M059J (cell line): ENCODE data around the gene PLCB1. TPM values are rescaled to one million over a fixed set of nuclear protein-coding genes. Genes with fewer than 3 reads are reported as not detected.

Experiments used
- total RNA-seq: library from RNA; depleted of rRNA; stranded (reverse); fragments of >200 nt; shearing (Covaris generic); gene quantifications from 2 replicates; pipeline ENCODE4 v1.2.3, GENCODE V29; 2014; rRNA removed

PLCB1 gene
- total RNA-seq, 1 experiment from 2014 or later, result 0.94 TPM

Other genes starting within 250 kb of the PLCB1 start
- gene HAO1, start 191.8 kb upstream of the PLCB1 start, total RNA-seq, result not detected in 2 replicates
- gene TMX4, start 112.5 kb upstream of the PLCB1 start, total RNA-seq, result 23.8 and 33.6 TPM in 2 replicates